ENCODE results near the gene KRT82.

GRCh38 chr12:52407918-52408317 is 1.8 kb upstream of the KRT82 start:
- TF ChIP-seq CTCF (IDR thresholded peaks at IDR 0.05): no peak
- no peak for TF ChIP-seq POLR2A (IDR thresholded peaks at IDR 0.05)
- TF ChIP-seq POLR2AphosphoS5 (IDR thresholded peaks at IDR 0.05): no peak
- TF ChIP-seq EP300 (IDR thresholded peaks at IDR 0.05; ENCODE audit: low read depth): no peak

Data from transverse colon (tissue), 4 donors.